Brain pericyte (primary cell): ENCODE measurements around the gene GP1BA.
A peak's percentile ranks its signal among the peaks of the same experiment; 100 is the strongest.

Source experiments
- DNase-seq: peaks from one replicate; pipeline ENCODE4 v3.0.0-alpha.2; 2012; ENCODE audit warnings: low read depth, low spot score

GP1BA gene

GRCh38 chr17:4931963-4932362, at the start of gene GP1BA:
TSS of gene GP1BA (plus strand) at chr17:4932277. CDS start at chr17:4932605, 328 bp downstream.
- no peak for DNase-seq

GRCh38 chr17:4884489-4884888, 47.6 kb upstream of the GP1BA start:
- DNase-seq, result no peak

- DNase-seq, result no peak
Measured at GRCh38 chr17:4886830-4887229, 45.2 kb upstream of the GP1BA start.

- DNase-seq, result no peak
Measured at GRCh38 chr17:4887581-4887980, 44.5 kb upstream of the GP1BA start.

- no peak for DNase-seq
Measured at GRCh38 chr17:4891411-4892410, 40.4 kb upstream of the GP1BA start.

GRCh38 chr17:4892499-4893221, 39.4 kb upstream of the GP1BA start:
- no peak for DNase-seq

GRCh38 chr17:4893272-4893671, 38.8 kb upstream of the GP1BA start:
- no peak for DNase-seq

- no peak for DNase-seq
Measured at GRCh38 chr17:4893721-4894560, 38.1 kb upstream of the GP1BA start.

- DNase-seq, result no peak
Measured at GRCh38 chr17:4895121-4895520, 37.0 kb upstream of the GP1BA start.

- no peak for DNase-seq
Measured at GRCh38 chr17:4895657-4896331, 36.3 kb upstream of the GP1BA start.

- no peak for DNase-seq
Measured at GRCh38 chr17:4896332-4897197, 35.5 kb upstream of the GP1BA start.

GRCh38 chr17:4897198-4897687, 34.8 kb upstream of the GP1BA start:
- DNase-seq, result no peak

- no peak for DNase-seq
Measured at GRCh38 chr17:4897785-4898184, 34.3 kb upstream of the GP1BA start.

GRCh38 chr17:4898351-4898750, 33.7 kb upstream of the GP1BA start:
- no peak for DNase-seq

GRCh38 chr17:4898927-4899326, 33.1 kb upstream of the GP1BA start:
- DNase-seq, result no peak

GRCh38 chr17:4899341-4900230, 32.5 kb upstream of the GP1BA start, which contains the start of gene C17orf107:
TSS of gene C17orf107 (plus strand) at chr17:4899536. CDS start at chr17:4899763, 227 bp downstream.
- peak; percentile 8 for DNase-seq

- no peak for DNase-seq
Measured at GRCh38 chr17:4900231-4901107, 31.6 kb upstream of the GP1BA start.

GRCh38 chr17:4901108-4901647, 30.9 kb upstream of the GP1BA start:
- no peak for DNase-seq
